Chondrocyte (in vitro differentiated cells): ENCODE results near the gene PNP. TPM values are rescaled to one million over a fixed set of nuclear protein-coding genes. Genes with fewer than 3 reads are reported as not detected.
"Not testable (repeated sequence)": the region's sequence is repeated elsewhere in the genome, so short reads cannot be mapped to it uniquely, and the experiment has no call there.

Experiments used
- DNase-seq: peaks from one replicate; pipeline ENCODE4 v3.0.0; 2021; ENCODE audit warnings: mixed read lengths, low spot score
- H3K27ac Mint-ChIP-seq: one replicate; pipeline ENCODE4 v1.8.0; 2021; ENCODE audit warnings: mild to moderate bottlenecking, moderate library complexity, mixed read lengths; ENCODE audit not compliant: unreplicated experiment
- H3K27me3 Mint-ChIP-seq: 2 replicates; pipeline ENCODE4 v1.8.0; 2021; ENCODE audit warnings: low read depth, mixed read lengths
- H3K36me3 Mint-ChIP-seq: 2 replicates; pipeline ENCODE4 v1.8.0; 2021; ENCODE audit warnings: low read depth, mixed read lengths
- H3K4me1 Mint-ChIP-seq: 2 replicates; pipeline ENCODE4 v1.8.0; 2021; ENCODE audit warnings: low read depth, mild to moderate bottlenecking, mixed read lengths
- H3K4me3 Mint-ChIP-seq: one replicate; pipeline ENCODE4 v1.8.0; 2021; ENCODE audit warnings: mild to moderate bottlenecking, moderate library complexity, mixed read lengths; ENCODE audit not compliant: unreplicated experiment
- H3K9me3 Mint-ChIP-seq: 2 replicates; pipeline ENCODE4 v1.8.0; 2021; ENCODE audit warnings: low read depth, mixed read lengths
- CTCF ChIP-seq: fragments of 200-600 bp; sonication (generic); IDR thresholded peaks from 2 replicates; pipeline ENCODE4 v1.5.0; 2021; ENCODE audit warnings: antibody characterized with exemption, mild to moderate bottlenecking, moderate library complexity
- total RNA-seq: library from RNA; stranded (reverse); gene quantifications from 3 replicates; pipeline ENCODE4 v1.2.1, GENCODE V29; 2021

PNP gene
- total RNA-seq, 1 donor from 2014 or later = 25.0 TPM

- Mint-ChIP-seq H3K36me3 (no peaks in the 10 kb centered on the region), H3K27me3 (peaks cover 2% of the 10 kb centered on the region), H3K27ac (no peak overlapping the region), H3K9me3 (no peaks in the 10 kb centered on the region), H3K4me1 (peaks cover 5% of the 10 kb centered on the region), H3K4me3 (no peak overlapping the region)
- no peak for TF ChIP-seq CTCF
- no peak for DNase-seq
Measured at GRCh38 chr14:20441461-20441860, 27.7 kb upstream of the PNP start.

- not testable (repeated sequence) for H3K9me3 Mint-ChIP-seq, DNase-seq, H3K27me3 Mint-ChIP-seq, H3K4me1 Mint-ChIP-seq, H3K27ac Mint-ChIP-seq, H3K4me3 Mint-ChIP-seq
- peaks cover 15% of the 10 kb centered on the region for H3K36me3 Mint-ChIP-seq
Measured at GRCh38 chr14:20443650-20444049, 25.6 kb upstream of the PNP start.

GRCh38 chr14:20446889-20447288 is 22.3 kb upstream of the PNP start:
- peaks cover 30% of the 10 kb centered on the region for H3K36me3 Mint-ChIP-seq
- H3K9me3 Mint-ChIP-seq = no peaks in the 10 kb centered on the region
- no peak overlapping the region for H3K4me3 Mint-ChIP-seq
- H3K27me3 Mint-ChIP-seq = no peaks in the 10 kb centered on the region
- H3K4me1 Mint-ChIP-seq = no peaks in the 10 kb centered on the region
- TF ChIP-seq CTCF = no peak
- H3K27ac Mint-ChIP-seq = no peak overlapping the region
- DNase-seq = no peak

GRCh38 chr14:20452831-20453230 is 16.4 kb upstream of the PNP start:
- H3K36me3 Mint-ChIP-seq = peaks cover 33% of the 10 kb centered on the region
- not testable (repeated sequence) for H3K9me3 Mint-ChIP-seq, H3K4me1 Mint-ChIP-seq, H3K27me3 Mint-ChIP-seq, H3K27ac Mint-ChIP-seq, DNase-seq, H3K4me3 Mint-ChIP-seq

GRCh38 chr14:20454516-20455354 is 14.5 kb upstream of the PNP start, which contains the start of the genes APEX1 and OSGEP:
Gene APEX1, plus strand, starts transcription at chr14:20455226. Its CDS starts 420 bp downstream, at chr14:20455646.
Gene OSGEP, minus strand, starts transcription at chr14:20454812. Its CDS starts 129 bp downstream, at chr14:20454683.
- no peak within 1 kb of the TSS for H3K27ac Mint-ChIP-seq
- TF ChIP-seq CTCF = peak; percentile 6

GRCh38 chr14:20455355-20456300 is 13.6 kb upstream of the PNP start:
- Mint-ChIP-seq H3K27me3 (no peaks in the 10 kb centered on the region), H3K4me1 (peaks cover 23% of the 10 kb centered on the region), H3K4me3 (no peak overlapping the region), H3K27ac (no peak overlapping the region), H3K36me3 (peaks cover 21% of the 10 kb centered on the region), H3K9me3 (no peaks in the 10 kb centered on the region)
- DNase-seq = no peak
- no peak for TF ChIP-seq CTCF

More at GRCh38 chr14:20454516-20455354, 14.5 kb upstream of the PNP start, which contains the start of the genes APEX1 and OSGEP:
- H3K9me3 Mint-ChIP-seq = no peaks in the 10 kb centered on the region
- H3K27me3 Mint-ChIP-seq = no peaks in the 10 kb centered on the region
- peak; percentile 99 for DNase-seq
- H3K4me3 Mint-ChIP-seq = no peak within 1 kb of the TSS
- peaks cover 14% of the 10 kb centered on the region for H3K4me1 Mint-ChIP-seq
- H3K36me3 Mint-ChIP-seq = peaks cover 22% of the 10 kb centered on the region
